ENCODE results near the gene SNX13.

SNX13 gene

DNA sequence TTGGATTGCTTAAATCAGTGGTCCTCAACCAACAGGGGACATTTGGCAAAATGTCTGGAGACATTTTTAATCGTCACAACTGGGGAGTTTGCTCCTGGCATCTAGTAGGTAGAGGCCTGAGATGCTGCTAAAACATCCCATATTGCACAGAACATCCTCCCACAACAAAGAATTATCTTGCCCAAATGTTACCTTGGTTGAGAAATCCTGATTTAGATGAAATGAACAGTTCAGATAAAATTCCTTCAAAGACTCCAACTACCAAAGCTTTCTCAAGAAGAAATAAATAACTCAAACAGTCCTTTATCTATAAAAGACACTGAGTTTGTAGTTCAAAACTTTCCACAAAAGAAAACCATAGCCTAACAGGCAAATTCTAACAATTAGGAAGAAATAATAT lies 160.9 kb downstream of the SNX13 start:
- TF ChIP-seq, protein P1, sequence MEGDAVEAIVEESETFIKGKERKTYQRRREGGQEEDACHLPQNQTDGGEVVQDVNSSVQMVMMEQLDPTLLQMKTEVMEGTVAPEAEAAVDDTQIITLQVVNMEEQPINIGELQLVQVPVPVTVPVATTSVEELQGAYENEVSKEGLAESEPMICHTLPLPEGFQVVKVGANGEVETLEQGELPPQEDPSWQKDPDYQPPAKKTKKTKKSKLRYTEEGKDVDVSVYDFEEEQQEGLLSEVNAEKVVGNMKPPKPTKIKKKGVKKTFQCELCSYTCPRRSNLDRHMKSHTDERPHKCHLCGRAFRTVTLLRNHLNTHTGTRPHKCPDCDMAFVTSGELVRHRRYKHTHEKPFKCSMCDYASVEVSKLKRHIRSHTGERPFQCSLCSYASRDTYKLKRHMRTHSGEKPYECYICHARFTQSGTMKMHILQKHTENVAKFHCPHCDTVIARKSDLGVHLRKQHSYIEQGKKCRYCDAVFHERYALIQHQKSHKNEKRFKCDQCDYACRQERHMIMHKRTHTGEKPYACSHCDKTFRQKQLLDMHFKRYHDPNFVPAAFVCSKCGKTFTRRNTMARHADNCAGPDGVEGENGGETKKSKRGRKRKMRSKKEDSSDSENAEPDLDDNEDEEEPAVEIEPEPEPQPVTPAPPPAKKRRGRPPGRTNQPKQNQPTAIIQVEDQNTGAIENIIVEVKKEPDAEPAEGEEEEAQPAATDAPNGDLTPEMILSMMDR (IDR thresholded peaks at IDR 0.05; ENCODE audit: insufficient read depth, low read depth, low read length, missing control alignments): no peak
- no peak for DNase-seq (ENCODE audit: low read depth)
- no peak overlapping the region for H3K4me3 ChIP-seq (ENCODE audit: low read depth, low read length)

DNA sequence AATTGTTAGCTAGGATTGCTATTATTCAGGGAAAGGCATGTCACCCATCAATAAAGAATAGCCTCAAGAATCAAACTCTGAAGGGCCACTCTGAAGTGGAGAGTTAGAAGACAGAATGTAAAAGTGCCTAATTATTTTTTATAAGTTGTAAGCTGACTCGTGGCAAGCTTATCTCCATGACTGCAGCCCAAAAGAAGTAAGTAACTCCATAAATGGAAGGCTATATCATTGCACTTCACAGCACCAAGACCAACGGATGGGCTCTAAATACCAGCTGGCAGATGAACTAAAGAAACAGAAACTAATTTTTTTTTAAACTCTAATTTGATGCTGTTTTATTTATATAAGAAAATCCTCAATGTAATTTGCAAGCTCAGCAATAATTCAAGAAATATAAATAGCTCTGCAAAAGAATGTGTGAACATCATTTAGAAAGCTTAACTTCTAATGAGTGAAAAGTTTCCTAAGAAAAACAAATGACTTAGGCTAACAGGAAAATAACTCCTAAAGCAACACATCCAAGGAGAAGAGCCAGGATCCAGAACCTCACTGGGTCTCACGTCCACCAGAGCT lies 165.5 kb downstream of the SNX13 start:
- TF ChIP-seq, protein P1 (IDR thresholded peaks at IDR 0.05; ENCODE audit: insufficient read depth, low read depth, low read length, missing control alignments): no peak
- DNase-seq (ENCODE audit: low read depth): no peak
- no peak overlapping the region for H3K4me3 ChIP-seq (ENCODE audit: low read depth, low read length)

GRCh38 chr7:17774248-17774647 lies 166.0 kb downstream of the SNX13 start:
- no peak overlapping the region for H3K4me3 ChIP-seq (ENCODE audit: low read depth, low read length)
- TF ChIP-seq, protein P1 (IDR thresholded peaks at IDR 0.05; ENCODE audit: insufficient read depth, low read depth, low read length, missing control alignments): no peak
- peak; percentile 5 for DNase-seq (ENCODE audit: low read depth)

DNA sequence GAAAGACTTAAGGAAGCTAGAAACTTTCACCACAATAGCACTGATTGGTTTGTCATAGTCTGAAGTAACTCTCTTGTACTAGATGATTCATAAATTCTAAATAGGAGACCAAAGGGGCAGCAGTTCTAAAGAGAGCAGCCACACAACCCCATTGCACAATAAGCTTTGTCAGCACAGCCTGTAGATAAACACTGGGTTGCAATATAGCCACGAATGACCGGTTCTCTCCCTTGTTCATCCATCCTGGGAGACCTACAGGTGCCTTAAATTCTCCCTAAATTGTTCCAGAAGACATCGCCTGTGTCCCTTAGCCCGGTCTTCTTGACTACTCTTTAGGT lies 167.0 kb downstream of the SNX13 start:
- no peak overlapping the region for H3K4me3 ChIP-seq (ENCODE audit: low read depth, low read length)
- TF ChIP-seq, protein P1 (IDR thresholded peaks at IDR 0.05; ENCODE audit: insufficient read depth, low read depth, low read length, missing control alignments): no peak
- no peak for DNase-seq (ENCODE audit: low read depth)

DNA sequence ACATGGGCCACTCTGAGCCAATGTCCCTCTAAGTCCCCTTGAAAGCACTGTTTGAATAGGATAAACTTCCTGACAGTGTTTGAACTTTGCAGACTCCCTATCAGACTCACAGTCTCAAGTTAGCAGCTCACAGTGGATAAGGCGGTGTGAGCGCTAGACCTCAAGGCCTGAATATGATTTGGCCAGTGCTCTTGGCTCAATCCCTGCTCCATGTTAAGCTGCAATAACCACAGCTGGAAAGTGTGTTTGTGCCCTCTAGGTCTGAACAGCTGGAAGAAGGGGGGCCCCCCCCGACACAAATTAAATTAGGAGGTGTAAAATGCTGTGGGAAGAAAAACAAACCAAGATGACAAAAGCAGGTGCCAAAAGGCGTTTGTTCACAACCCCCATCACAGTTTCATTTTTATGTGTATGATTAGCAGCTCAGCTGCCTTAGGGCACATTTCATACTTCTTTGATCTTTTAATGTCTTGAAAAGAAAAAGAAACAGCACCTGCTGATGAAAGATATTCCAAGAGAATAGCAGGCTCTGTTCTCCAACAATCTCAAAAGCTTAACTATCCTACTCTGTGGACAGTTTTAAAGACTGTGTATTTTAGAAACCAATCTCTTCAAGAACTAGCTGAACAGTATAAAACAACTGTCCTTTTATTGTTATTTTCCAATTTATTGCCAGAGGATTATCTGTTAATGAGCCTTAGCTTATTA lies 167.6 kb downstream of the SNX13 start:
- TF ChIP-seq, protein P1 (IDR thresholded peaks at IDR 0.05; ENCODE audit: insufficient read depth, low read depth, low read length, missing control alignments): no peak
- DNase-seq (ENCODE audit: low read depth): peak; percentile 4
- no peak overlapping the region for H3K4me3 ChIP-seq (ENCODE audit: low read depth, low read length)

DNA sequence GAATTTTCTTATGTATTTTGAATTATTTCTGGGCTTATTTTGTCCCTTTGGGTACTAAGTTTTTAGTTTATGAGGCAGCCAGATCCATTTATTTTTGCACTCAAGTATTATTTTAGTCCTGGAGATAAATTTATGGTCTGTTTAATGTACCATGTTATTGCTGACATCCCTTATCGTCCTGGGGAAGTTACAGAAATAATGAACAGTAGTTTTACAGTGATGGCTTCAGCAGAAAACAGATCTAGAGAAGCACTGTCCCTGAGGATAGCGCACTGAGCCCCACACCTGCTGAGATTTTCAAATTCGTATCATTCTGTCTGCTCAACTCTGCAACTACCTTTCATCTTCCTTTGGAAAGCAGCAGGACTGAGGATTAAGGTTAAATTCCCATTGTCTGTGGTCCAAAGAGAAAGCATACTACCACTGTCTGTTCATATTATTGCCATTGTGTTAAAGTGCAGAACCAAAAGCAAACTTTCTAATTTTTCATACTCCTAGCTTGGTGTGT lies 168.3 kb downstream of the SNX13 start:
- TF ChIP-seq, protein P1 (IDR thresholded peaks at IDR 0.05; ENCODE audit: insufficient read depth, low read depth, low read length, missing control alignments): no peak
- DNase-seq (ENCODE audit: low read depth): no peak
- no peak overlapping the region for H3K4me3 ChIP-seq (ENCODE audit: low read depth, low read length)

Data from GM12865 (cell line).